ENCODE data around the gene NDUFB10. TPM values are rescaled to one million over a fixed set of nuclear protein-coding genes. Genes with fewer than 3 reads are reported as not detected.

NDUFB10 gene
- total RNA-seq, 2 donors from 2014 or later = 219 to 272 TPM

DNA sequence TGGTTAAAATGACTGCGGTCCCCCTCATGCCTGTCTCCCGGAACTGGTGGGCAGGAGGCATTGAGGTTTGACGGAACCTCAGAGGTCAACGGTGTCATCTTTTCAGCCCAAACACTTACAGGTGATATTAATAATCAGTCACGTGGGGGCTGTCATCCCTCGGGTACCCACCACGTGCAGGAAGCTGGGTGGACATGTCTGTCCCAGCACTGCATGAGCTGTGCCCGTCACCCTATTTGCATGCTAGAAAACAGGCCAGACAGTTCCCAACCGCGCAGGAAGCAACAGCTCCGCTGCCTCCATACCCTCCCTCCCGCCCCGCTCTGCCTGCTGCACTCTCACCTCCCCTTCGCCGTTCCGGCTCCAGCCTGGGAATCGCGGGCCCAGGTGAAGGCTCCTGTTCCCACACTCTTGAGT is 31.8 kb downstream of the NDUFB10 start:
- peak; percentile 56 for DNase-seq
- TF ChIP-seq, protein P1, sequence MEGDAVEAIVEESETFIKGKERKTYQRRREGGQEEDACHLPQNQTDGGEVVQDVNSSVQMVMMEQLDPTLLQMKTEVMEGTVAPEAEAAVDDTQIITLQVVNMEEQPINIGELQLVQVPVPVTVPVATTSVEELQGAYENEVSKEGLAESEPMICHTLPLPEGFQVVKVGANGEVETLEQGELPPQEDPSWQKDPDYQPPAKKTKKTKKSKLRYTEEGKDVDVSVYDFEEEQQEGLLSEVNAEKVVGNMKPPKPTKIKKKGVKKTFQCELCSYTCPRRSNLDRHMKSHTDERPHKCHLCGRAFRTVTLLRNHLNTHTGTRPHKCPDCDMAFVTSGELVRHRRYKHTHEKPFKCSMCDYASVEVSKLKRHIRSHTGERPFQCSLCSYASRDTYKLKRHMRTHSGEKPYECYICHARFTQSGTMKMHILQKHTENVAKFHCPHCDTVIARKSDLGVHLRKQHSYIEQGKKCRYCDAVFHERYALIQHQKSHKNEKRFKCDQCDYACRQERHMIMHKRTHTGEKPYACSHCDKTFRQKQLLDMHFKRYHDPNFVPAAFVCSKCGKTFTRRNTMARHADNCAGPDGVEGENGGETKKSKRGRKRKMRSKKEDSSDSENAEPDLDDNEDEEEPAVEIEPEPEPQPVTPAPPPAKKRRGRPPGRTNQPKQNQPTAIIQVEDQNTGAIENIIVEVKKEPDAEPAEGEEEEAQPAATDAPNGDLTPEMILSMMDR (IDR thresholded peaks at IDR 0.05) = no peak
- H3K4me1 ChIP-seq = peaks cover 16% of the 10 kb centered on the region
- peak overlapping the region in 1 of 2 donors; percentile 73 for H3K9ac ChIP-seq (ENCODE audit: low read depth in 2 of 2, low read length in 2 of 2)
- H3K36me3 ChIP-seq = peaks cover 4% of the 10 kb centered on the region
- peak overlapping the region; percentile 23 for H3K4me3 ChIP-seq
- H3K27me3 ChIP-seq = peaks cover 23% of the 10 kb centered on the region
- H3K27ac ChIP-seq = peak overlapping the region; percentile 59
- intact Hi-C loops (cut with DNase I) = no loop called here
- H3K9me3 ChIP-seq = no peaks in the 10 kb centered on the region

DNA sequence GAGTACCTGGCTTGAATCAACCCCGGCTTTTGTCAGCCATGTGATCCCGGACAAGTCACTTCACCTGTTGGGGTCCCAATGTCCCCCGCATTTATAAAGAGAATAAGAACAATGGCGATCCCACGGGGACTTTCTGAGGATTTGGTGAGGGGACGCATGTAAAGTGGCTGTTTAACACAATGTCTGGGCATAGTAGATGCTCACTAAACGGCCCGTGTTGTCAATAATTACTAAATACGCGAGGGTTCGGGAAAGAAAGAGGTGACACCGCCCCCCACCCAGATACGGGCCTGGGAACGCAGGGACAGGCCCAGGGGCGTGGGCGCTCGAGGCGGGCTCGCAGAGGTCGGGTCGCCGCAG is 32.2 kb downstream of the NDUFB10 start:
- peaks cover 16% of the 10 kb centered on the region for H3K4me1 ChIP-seq
- intact Hi-C loops (cut with DNase I) = no loop called here
- peak overlapping the region; percentile 23 for H3K4me3 ChIP-seq
- H3K36me3 ChIP-seq = no peaks in the 10 kb centered on the region
- peak overlapping the region; percentile 59 for H3K27ac ChIP-seq
- H3K9ac ChIP-seq (ENCODE audit: low read depth in 2 of 2, low read length in 2 of 2) = peak overlapping the region in 1 of 2 donors; percentile 66
- no peak for DNase-seq
- TF ChIP-seq, protein P1 (IDR thresholded peaks at IDR 0.05) = no peak
- no peaks in the 10 kb centered on the region for H3K9me3 ChIP-seq
- H3K27me3 ChIP-seq = peaks cover 23% of the 10 kb centered on the region

DNA sequence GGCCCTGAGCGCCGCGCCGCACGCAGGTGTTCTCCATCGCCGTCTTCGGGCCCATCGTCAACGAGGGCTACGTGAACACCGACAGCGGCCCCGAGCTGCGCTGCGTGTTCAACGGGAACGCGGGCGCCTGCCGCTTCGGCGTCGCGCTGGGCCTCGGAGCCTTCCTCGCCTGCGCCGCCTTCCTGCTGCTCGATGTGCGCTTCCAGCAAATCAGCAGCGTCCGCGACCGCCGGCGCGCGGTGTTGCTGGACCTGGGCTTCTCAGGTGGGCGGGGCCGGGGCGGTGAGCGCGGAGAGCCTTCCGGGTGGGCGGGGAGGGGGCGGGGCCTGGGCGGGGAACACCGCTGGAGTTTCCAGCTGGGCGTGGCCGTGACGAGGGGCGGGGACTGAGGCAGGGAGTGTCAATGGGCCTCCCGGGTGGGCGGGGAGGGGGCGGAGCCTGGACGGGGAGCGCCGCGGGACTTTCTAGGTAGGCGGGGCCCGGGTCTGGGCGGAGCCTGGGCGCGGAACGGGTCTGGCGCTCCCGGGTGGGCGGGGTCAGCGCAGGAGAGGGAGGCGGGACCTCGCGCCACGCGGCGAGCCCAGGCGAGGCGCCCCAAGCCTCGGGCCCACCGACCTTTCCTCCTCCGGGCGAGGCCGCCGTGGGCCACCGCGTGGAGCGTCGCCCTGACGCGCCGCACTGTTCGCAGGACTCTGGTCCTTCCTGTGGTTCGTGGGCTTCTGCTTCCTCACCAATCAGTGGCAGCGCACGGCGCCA is 32.8 kb downstream of the NDUFB10 start:
- Histone ChIP-seq H3K36me3 (no peaks in the 10 kb centered on the region), H3K27ac (peak overlapping the region; percentile 59), H3K27me3 (peaks cover 23% of the 10 kb centered on the region), H3K4me1 (peaks cover 16% of the 10 kb centered on the region), H3K4me3 (peak overlapping the region; percentile 23), H3K9ac (ENCODE audit: low read depth in 2 of 2, low read length in 2 of 2) (peak overlapping the region in 1 of 2 donors; percentile 66), H3K9me3 (no peaks in the 10 kb centered on the region)
- peak; percentile 99 for DNase-seq
- TF ChIP-seq, protein P1 (IDR thresholded peaks at IDR 0.05) = no peak
- intact Hi-C loops (cut with DNase I) = no loop called here

DNA sequence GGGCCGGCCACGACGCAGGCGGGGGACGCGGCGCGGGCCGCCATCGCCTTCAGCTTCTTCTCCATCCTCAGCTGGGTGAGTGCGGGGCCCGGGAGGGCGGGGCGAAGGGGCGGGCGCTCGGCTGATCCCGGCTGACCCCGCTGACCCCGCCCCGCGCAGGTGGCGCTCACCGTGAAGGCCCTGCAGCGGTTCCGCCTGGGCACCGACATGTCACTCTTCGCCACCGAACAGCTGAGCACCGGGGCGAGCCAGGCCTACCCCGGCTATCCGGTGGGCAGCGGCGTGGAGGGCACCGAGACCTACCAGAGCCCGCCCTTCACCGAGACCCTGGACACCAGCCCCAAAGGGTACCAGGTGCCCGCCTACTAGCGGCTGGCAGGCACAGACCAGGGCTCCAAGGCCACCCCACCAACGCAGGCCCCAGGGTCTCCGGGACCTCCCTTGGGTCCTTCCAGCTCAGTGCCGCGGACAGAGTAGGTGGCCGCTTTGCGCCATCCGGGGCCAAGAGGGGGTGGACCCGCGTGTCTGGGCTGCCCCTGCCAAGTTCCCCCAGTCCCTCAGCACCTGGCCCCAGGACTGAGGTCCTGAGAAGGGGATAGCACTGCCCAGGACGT is 33.5 kb downstream of the NDUFB10 start:
- H3K4me3 ChIP-seq = no peak overlapping the region

DNA sequence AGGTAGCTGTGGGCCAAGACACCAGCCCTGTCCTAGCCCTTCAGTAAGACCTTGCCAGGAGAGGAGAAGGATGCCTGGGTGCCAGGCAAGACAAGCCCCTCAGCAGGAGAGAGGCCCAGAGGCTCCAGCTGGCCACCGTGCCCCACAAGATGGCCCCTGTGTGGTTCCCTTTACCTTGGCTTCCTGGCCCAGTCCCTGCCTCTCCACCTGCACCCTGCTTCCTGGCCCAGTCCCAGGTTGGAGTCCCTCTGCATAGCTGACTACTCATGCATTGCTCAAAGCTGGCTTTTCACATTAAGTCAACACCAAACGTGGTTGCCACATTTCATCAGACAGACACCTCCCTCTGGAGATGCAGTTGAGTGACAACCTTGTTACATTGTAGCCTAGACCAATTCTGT is 34.4 kb downstream of the NDUFB10 start:
- DNase-seq = no peak
- TF ChIP-seq, protein P1 (IDR thresholded peaks at IDR 0.05) = no peak
- H3K27me3 ChIP-seq = peaks cover 21% of the 10 kb centered on the region
- no peak overlapping the region for H3K9ac ChIP-seq (ENCODE audit: low read depth in 2 of 2, low read length in 2 of 2)
- H3K9me3 ChIP-seq = no peaks in the 10 kb centered on the region
- H3K4me3 ChIP-seq = no peak overlapping the region
- H3K4me1 ChIP-seq = peaks cover 16% of the 10 kb centered on the region
- H3K36me3 ChIP-seq = peaks cover 9% of the 10 kb centered on the region
- intact Hi-C loops (cut with DNase I) = no loop called here
- no peak overlapping the region for H3K27ac ChIP-seq

More for the DNA sequence above, 33.5 kb downstream of the NDUFB10 start:
- TF ChIP-seq, protein P1 (IDR thresholded peaks at IDR 0.05) = no peak
- peak; percentile 47 for DNase-seq
- intact Hi-C loops (cut with DNase I) = no loop called here
- Histone ChIP-seq H3K27ac (no peak overlapping the region), H3K36me3 (peaks cover under 1% of the 10 kb centered on the region), H3K4me1 (peaks cover 16% of the 10 kb centered on the region), H3K9ac (ENCODE audit: low read depth in 2 of 2, low read length in 2 of 2) (no peak overlapping the region), H3K9me3 (no peaks in the 10 kb centered on the region), H3K27me3 (peaks cover 23% of the 10 kb centered on the region)

Data from colonic mucosa (tissue), 4 donors.